Endothelial cell of umbilical vein (primary cell): ENCODE data around the gene SDHA. TPM values are rescaled to one million over a fixed set of nuclear protein-coding genes. Genes with fewer than 3 reads are reported as not detected.

Source experiments
- BruUV-seq: library from RNA; stranded (reverse); fragments of 400-500 nt; replicated peaks from 2 replicates; lab custom pipeline; 2021; lab: Mats Ljungman, UMichigan
- CTCF ChIA-PET: fragments of 300-600, 350-600 bp; sonication (Branson Sonifier 250); formaldehyde crosslinking; loops from one replicate; lab custom pipeline; 2021; ENCODE audit warnings: antibody characterized with exemption, inconsistent platforms; lab: Charles Lee
- POLR2A ChIA-PET: fragments of 300-600, 350-600 bp; sonication (Branson Sonifier 250); formaldehyde crosslinking; loops from one replicate; lab custom pipeline; 2021; ENCODE audit warnings: antibody characterized with exemption, inconsistent platforms; lab: Charles Lee
- DNase-seq: peaks from one replicate; pipeline ENCODE4 v3.0.0-alpha.2; 2011; ENCODE audit warnings: low read depth, low spot score
- FAIRE-seq: peaks from 2 replicates; lab custom pipeline; 2011; peaks lifted over from hg19 to GRCh38; lab: Jason Lieb, UNC
- H2AFZ ChIP-seq: 2 replicates; pipeline ENCODE4 v1.6.0; 2012; ENCODE audit warnings: low read depth, low read length, control low read depth, inconsistent platforms
- H3K27ac ChIP-seq: 2 replicates; pipeline ENCODE4 v1.5.1; 2011; ENCODE audit warnings: low read depth, mild to moderate bottlenecking, control low read depth, low read length, moderate library complexity; ENCODE audit not compliant: insufficient read depth
- H3K27me3 ChIP-seq, 2 experiments: 2 replicates each; pipeline versions ENCODE4 v1.6.0 to v1.6.1; 2011; ENCODE audit warnings: low read length in 2 of 2, mixed read lengths in 1 of 2; ENCODE audit not compliant: control insufficient read depth in 2 of 2, insufficient read depth in 2 of 2
- H3K36me3 ChIP-seq, 2 experiments: 2 replicates in 1 of 2; 3 replicates in 1 of 2; pipeline ENCODE4 v1.5.1; 2011; ENCODE audit warnings: low read length in 2 of 2, mild to moderate bottlenecking in 1 of 2, moderate library complexity in 1 of 2; ENCODE audit not compliant: control insufficient read depth in 2 of 2, insufficient read depth in 2 of 2; ENCODE audit errors: extremely low read depth in 1 of 2
- H3K4me1 ChIP-seq: 3 replicates; pipeline ENCODE4 v1.5.1; 2011; ENCODE audit warnings: mild to moderate bottlenecking, low read length; ENCODE audit not compliant: control insufficient read depth, insufficient read depth; ENCODE audit errors: extremely low read depth
- H3K4me2 ChIP-seq: 2 replicates; pipeline ENCODE4 v1.6.1; 2011; ENCODE audit warnings: low read length, control low read depth, mixed read lengths; ENCODE audit not compliant: insufficient read depth
- H3K4me3 ChIP-seq, 3 experiments: fragments of 200-600 bp in 1 of 3; sonication (generic), shearing (Covaris generic) in 1 of 3; replicated peaks in 1 of 3; 2 replicates each; pipeline ENCODE4 v1.5.1; 2011 to 2016; ENCODE audit warnings: control low read depth in 3 of 3, low read length in 3 of 3, mild to moderate bottlenecking in 2 of 3, inconsistent platforms in 1 of 3, low read depth in 1 of 3, moderate library complexity in 1 of 3; ENCODE audit not compliant: insufficient read depth in 1 of 3
- H3K79me2 ChIP-seq: 2 replicates; pipeline ENCODE4 v1.6.0; 2012; ENCODE audit warnings: low read length, inconsistent platforms; ENCODE audit not compliant: control insufficient read depth, insufficient read depth
- H3K9ac ChIP-seq: replicated peaks from 2 replicates; pipeline ENCODE3; 2011; ENCODE audit warnings: low read length, control low read depth; ENCODE audit not compliant: insufficient read depth; ENCODE audit errors: extremely low read depth
- H3K9me1 ChIP-seq: replicated peaks from 3 replicates; pipeline ENCODE4 v1.6.0; 2011; ENCODE audit warnings: mild to moderate bottlenecking, low read length; ENCODE audit not compliant: control insufficient read depth, insufficient read depth; ENCODE audit errors: extremely low read depth
- H3K9me3 ChIP-seq: replicated peaks from 2 replicates; pipeline ENCODE4 v1.5.1; 2012; ENCODE audit warnings: low read length, inconsistent platforms; ENCODE audit not compliant: control insufficient read depth, insufficient read depth
- H4K20me1 ChIP-seq: replicated peaks from 2 replicates; pipeline ENCODE3; 2011; ENCODE audit warnings: mild to moderate bottlenecking, low read length; ENCODE audit not compliant: control insufficient read depth, insufficient read depth; ENCODE audit errors: extremely low read depth
- EZH2 ChIP-seq: IDR thresholded peaks from 2 replicates; pipeline ENCODE4 v1.6.1; 2012; ENCODE audit warnings: borderline replicate concordance, low read depth, mild to moderate bottlenecking, moderate library complexity, low read length, inconsistent platforms; ENCODE audit not compliant: severe bottlenecking
- FOS ChIP-seq: IDR thresholded peaks from 2 replicates; pipeline ENCODE4 v1.6.1; 2011; ENCODE audit warnings: mild to moderate bottlenecking, low read length, moderate library complexity, borderline replicate concordance; ENCODE audit not compliant: insufficient read depth
- GATA2 ChIP-seq: IDR thresholded peaks from 2 replicates; pipeline ENCODE4 v1.7.0; 2011; ENCODE audit warnings: low read depth, mild to moderate bottlenecking, moderate library complexity, mixed read lengths, low read length; ENCODE audit not compliant: insufficient read length, insufficient read depth
- JUN ChIP-seq: IDR thresholded peaks from 2 replicates; pipeline ENCODE4 v1.6.1; 2011; ENCODE audit warnings: borderline replicate concordance, low read depth; ENCODE audit not compliant: insufficient read length, insufficient read depth
- MAX ChIP-seq: IDR thresholded peaks from 2 replicates; pipeline ENCODE4 v1.6.1; 2011; ENCODE audit not compliant: insufficient read depth, insufficient read length
- MYC ChIP-seq: IDR thresholded peaks from one replicate; pipeline ENCODE4 v1.6.1; 2011; ENCODE audit warnings: mild to moderate bottlenecking, low read depth, low read length
- POLR2A ChIP-seq: IDR thresholded peaks from 2 replicates; pipeline ENCODE4 v1.6.1; 2012; ENCODE audit warnings: low read depth, mild to moderate bottlenecking, control low read depth, low read length
- POLR2AphosphoS5 ChIP-seq: IDR thresholded peaks from 2 replicates; pipeline ENCODE4 v1.6.1; 2012; ENCODE audit warnings: low read depth, mild to moderate bottlenecking, control low read depth, low read length, moderate library complexity; ENCODE audit not compliant: insufficient read depth
- dilution Hi-C: fragments of 300-500 bp; cut with MboI; formaldehyde crosslinking; loops from one replicate; pipeline ENCODE4 v1.15.0; 2019; ENCODE audit warnings: low sequenced_read_pairs; ENCODE audit not compliant: extremely low pct_ligation_motif_present
- intact Hi-C: fragments of 100-400 bp; cut with micrococcal nuclease; formaldehyde crosslinking; loops from one replicate; pipeline ENCODE4 v1.10.0; 2022
- polyA plus RNA-seq, 4 experiments: library from polyadenylated mRNA; depleted of rRNA in 3 of 4; stranded (reverse) in 3 of 4; unstranded in 1 of 4; fragments of >200 nt; gene quantifications; 2 replicates each; pipeline versions ENCODE4 v1.2.1 to v1.2.3, GENCODE V29; 2011 to 2012; ENCODE audit warnings: missing spikeins in 1 of 4
- total RNA-seq: library from RNA; stranded (reverse); gene quantifications from 2 replicates; pipeline ENCODE4 v1.2.3, GENCODE V29; 2021
- TF ChIP-seq, protein P1 (sequence below), 2 donors: IDR thresholded peaks; 1 replicate in 1 of 2; 2 replicates in 1 of 2; pipeline ENCODE4 v1.5.1; 2011; ENCODE audit warnings: low read length in 2 of 2, mild to moderate bottlenecking in 2 of 2, moderate library complexity in 2 of 2, control low read depth in 1 of 2, inconsistent platforms in 1 of 2, low read depth in 1 of 2; ENCODE audit not compliant: insufficient read depth in 1 of 2; ENCODE audit errors: extremely low read depth in 1 of 2

The SDHA gene
- total and polyA plus RNA-seq, 2 donors (not counting 3 experiments of a cell fraction or from before 2014, with no cell fraction given): 121 to 153 TPM

- no peak for DNase-seq
- Histone ChIP-seq H3K9ac (no peak overlapping the region), H3K36me3 (peaks cover 6 to 21% of the 10 kb centered on the region in 2 experiments), H3K27me3 (no peaks in the 10 kb centered on the region), H2AFZ (no peak overlapping the region), H3K27ac (no peak overlapping the region), H3K4me2 (no peak overlapping the region), H4K20me1 (no peaks in the 10 kb centered on the region), H3K4me1 (peaks cover 8% of the 10 kb centered on the region), H3K4me3 (no peak overlapping the region), H3K9me1 (no peaks in the 10 kb centered on the region), H3K9me3 (no peaks in the 10 kb centered on the region), H3K79me2 (peaks cover 2% of the 10 kb centered on the region)
- TF ChIP-seq FOS (no peak), MAX (no peak), POLR2A (no peak), EZH2 (no peak), GATA2 (no peak), JUN (no peak), POLR2AphosphoS5 (no peak), MYC (no peak)
- TF ChIP-seq, protein P1, sequence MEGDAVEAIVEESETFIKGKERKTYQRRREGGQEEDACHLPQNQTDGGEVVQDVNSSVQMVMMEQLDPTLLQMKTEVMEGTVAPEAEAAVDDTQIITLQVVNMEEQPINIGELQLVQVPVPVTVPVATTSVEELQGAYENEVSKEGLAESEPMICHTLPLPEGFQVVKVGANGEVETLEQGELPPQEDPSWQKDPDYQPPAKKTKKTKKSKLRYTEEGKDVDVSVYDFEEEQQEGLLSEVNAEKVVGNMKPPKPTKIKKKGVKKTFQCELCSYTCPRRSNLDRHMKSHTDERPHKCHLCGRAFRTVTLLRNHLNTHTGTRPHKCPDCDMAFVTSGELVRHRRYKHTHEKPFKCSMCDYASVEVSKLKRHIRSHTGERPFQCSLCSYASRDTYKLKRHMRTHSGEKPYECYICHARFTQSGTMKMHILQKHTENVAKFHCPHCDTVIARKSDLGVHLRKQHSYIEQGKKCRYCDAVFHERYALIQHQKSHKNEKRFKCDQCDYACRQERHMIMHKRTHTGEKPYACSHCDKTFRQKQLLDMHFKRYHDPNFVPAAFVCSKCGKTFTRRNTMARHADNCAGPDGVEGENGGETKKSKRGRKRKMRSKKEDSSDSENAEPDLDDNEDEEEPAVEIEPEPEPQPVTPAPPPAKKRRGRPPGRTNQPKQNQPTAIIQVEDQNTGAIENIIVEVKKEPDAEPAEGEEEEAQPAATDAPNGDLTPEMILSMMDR (IDR thresholded peaks at IDR 0.05; ENCODE audit: extremely low read depth in 1 of 2, insufficient read depth in 1 of 2, low read depth in 1 of 2, low read length in 2 of 2): no peak
- BruUV-seq: no TSS peak
- intact Hi-C loops (no loop called here), dilution Hi-C loops (no loop called here)
- CTCF ChIA-PET: no interaction called here
- no peak for FAIRE-seq
- POLR2A ChIA-PET: no interaction called here
Observed at GRCh38 chr5:257148-257547, 39.0 kb downstream of the SDHA start.
